HG03457 (cell line): ENCODE measurements around the gene DYNLT2B.
"Not testable (repeated sequence)": the region's sequence is repeated elsewhere in the genome, so short reads cannot be mapped to it uniquely, and the experiment has no call there.

Experiments
- ATAC-seq: cut with Tn5 transposase; IDR thresholded peaks from one replicate; pipeline ENCODE4 v1.9.1; 2021; ENCODE audit warnings: moderate number of reproducible peaks; ENCODE audit not compliant: unreplicated experiment

Gene DYNLT2B

DNA sequence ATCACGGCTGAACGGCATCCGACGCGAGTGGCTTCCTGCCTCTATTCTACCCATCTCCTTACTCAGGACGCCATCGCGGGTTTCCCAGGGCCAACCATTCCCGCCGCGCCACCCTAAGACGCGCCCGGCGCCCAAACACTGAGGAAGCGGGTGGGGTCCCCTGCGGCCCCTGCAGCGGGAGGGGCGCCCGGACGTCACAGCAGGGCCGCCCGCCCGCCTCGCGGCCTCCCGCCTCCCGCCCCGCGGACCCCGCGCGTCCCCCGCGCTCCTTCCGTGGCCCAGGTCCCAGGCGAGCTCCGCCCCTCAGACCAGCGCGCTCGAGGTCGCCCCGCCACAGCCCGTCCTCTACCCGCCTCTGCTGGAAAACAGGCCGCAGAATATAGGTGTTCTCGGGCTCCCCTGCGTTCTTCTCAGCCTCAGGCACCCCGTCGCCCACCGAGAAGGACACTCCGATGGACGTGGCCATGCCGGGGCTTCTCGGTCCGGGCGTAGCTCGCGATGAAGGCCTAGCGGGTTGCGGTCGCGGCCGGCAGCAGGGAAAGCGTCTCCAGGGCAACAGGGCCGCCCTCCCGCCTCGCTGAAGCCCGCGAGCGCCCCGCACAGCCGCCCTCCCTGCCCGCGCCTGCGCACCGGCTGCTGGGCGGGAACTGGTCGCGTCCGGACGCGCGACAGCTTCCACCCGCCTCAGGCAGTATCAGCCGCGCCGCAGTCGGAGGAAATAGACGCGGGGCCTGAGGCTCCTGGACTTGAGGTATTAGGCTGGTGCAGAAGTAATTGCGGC, at the start of gene DYNLT2B:
TSS of gene DYNLT2B (minus strand) at position 554 of the 781 bp plus-strand sequence. CDS start at position 466, 88 bp downstream.
- ATAC-seq: peak; percentile 78

DNA sequence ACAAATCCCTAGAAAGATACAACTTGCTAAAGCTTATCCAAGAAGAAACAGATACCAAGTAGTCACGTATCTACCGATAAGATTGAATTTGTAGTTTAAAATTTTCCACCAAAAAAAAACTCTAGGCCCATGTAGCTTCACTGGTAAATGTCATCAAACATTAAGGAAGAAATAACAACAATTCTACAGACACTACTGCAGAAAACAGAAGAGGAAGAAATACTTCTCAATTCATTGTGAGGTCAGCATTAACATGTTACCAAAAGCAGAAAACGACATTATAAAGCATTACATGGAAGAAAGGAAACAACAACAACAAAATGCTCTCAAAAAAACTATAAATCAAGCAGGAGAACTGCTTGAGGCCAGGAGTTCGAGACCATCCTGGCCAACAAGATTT, 47.7 kb upstream of the DYNLT2B start:
- ATAC-seq: no peak

- no peak for ATAC-seq
These were observed 42.5 kb upstream of the DYNLT2B start for GRCh38 chr3:196360586-196360985.

GRCh38 chr3:196358540-196358939, 40.5 kb upstream of the DYNLT2B start:
- ATAC-seq: not testable (repeated sequence)

DNA sequence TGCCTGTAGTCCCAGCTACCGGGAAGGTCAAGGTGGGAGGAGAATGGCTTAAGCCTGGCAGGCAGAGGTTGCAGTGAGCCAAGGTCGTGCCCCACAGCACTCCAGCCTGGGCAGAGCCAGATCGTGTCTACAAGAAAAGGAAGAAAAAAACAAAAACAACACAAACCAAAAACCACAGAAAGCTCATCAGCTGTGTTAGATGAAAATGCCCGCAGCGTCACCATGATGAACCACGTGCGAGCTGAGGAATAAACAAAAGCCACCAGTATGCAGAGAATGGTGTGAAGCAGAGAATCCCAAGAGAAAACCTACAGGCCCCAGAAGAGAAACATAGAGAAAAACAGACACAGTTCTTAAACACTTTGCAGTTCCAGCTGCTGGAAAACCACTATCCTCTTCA, 39.9 kb upstream of the DYNLT2B start:
- no peak for ATAC-seq

- no peak for ATAC-seq
These were observed 38.5 kb upstream of the DYNLT2B start for GRCh38 chr3:196356556-196356955.

- ATAC-seq: no peak
These were observed 37.6 kb upstream of the DYNLT2B start for GRCh38 chr3:196355668-196356067.

GRCh38 chr3:196354132-196354531, 36.1 kb upstream of the DYNLT2B start:
- no peak for ATAC-seq

GRCh38 chr3:196351541-196351940, 33.5 kb upstream of the DYNLT2B start:
- no peak for ATAC-seq

- no peak for ATAC-seq
These were observed 32.0 kb upstream of the DYNLT2B start for GRCh38 chr3:196350067-196350466.

DNA sequence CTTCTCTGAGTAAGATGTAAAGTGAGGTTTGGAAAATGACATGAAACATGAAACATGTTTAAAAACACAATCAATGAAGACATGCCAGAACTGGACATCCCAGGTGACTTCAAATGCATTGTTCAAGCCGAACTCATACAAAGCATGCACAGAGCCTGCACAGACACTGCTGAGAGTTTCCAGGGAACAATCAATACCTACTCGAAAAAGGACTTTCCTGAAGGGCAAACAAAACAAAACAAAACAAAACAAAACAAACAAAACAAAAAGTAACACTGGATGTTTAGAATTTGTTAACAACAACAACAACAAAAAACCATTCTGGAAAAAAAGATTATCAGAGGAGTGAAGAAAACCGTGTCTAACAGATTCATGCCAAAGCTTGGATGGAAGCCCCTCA, 30.7 kb upstream of the DYNLT2B start:
- no peak for ATAC-seq

DNA sequence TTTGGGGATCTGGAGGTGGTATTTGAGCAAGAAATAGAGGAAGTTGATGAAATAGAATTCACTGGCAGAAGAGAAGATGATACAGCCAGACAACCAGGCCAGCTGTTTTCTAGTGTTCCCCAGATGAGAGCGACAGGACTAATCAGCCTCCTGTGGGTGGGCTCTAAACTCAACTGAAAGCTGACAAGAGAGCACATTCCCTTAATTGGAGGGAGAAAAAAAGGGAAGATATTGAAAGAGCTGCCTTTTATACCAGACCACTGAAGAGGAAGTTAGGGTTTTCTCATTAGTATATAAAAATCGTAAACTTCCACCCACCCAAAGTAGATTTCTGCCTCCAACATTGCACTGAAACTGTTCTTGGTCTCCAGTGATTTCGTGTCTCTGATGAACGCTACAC, 26.6 kb upstream of the DYNLT2B start:
- ATAC-seq: no peak

DNA sequence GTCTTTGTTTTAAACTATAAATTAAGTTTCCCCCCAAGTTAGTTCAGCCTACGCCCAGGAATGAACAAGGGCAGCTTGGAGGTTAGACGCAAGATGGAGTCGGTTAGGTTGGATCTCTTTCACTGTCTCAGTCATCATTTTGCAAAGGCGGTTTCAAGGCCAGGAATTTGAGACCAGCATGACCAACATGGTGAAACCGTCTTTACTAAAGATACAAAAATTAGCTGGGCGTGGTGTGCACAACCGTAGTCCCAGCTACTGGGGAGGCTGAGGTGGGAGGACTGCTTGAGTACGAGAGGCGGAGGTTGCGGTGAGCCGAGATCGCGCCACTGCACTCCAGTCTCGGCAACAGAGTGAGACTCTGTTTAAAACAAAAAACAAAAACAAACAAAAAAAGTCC, 25.9 kb upstream of the DYNLT2B start:
- not testable (repeated sequence) for ATAC-seq

- ATAC-seq: no peak
These were observed 23.1 kb upstream of the DYNLT2B start for GRCh38 chr3:196341137-196341536.

- ATAC-seq: no peak
These were observed 22.4 kb upstream of the DYNLT2B start for GRCh38 chr3:196340466-196340865.

DNA sequence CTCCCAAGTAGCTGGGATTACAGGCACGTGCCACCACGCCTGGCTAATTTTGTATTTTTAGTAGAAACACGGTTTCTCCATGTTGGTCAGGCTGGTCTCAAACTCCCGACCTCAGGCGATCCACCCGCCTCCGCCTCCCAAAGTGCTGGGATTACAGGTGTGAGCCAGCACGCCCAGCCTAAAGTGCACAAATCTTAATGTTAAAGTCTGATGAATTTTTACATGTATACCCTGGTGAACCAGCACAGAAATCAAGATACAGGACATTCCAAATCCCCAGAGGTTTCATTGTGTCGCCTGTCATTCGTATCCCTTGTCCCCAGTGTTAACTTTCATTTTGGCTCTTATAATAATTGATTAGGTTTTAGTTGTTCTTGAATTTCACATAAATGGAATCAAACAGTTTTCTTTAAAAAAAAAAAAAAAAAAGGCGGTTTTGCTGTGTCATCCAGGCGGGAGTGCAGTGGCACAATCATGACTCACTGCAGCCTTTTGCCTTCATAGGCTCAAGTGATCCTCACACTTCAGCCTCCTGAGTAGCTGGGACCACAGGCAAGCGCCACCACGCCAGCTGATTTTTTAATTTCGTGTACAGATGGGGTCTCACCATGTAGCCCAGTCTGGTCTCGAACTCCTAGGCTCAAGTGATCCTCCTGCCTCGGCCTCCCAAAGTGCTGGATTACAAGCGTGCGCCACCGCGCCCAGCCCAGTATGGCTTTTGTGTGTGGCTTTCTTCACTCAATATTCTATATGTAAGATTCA, 21.6 kb upstream of the DYNLT2B start:
- no peak for ATAC-seq

DNA sequence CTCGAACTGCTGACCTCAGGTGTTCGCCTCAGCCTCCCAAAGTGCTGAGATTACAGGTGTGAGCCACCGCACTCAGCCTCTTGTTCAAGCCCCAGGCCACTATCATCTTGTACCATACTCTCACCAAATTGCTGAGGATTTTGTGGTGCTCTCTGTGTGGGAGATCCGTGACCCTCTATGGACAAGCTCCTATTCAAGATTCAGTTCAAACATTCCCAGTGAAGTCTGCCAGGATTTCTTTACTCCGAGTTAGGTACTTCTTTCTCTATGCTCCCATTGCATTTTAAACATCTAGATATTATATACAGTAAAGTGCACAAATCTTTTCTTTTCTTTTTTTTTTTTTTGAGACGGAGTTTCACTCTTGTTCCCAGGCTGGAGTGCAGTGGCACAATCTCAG, 21.0 kb upstream of the DYNLT2B start:
- ATAC-seq: no peak

DNA sequence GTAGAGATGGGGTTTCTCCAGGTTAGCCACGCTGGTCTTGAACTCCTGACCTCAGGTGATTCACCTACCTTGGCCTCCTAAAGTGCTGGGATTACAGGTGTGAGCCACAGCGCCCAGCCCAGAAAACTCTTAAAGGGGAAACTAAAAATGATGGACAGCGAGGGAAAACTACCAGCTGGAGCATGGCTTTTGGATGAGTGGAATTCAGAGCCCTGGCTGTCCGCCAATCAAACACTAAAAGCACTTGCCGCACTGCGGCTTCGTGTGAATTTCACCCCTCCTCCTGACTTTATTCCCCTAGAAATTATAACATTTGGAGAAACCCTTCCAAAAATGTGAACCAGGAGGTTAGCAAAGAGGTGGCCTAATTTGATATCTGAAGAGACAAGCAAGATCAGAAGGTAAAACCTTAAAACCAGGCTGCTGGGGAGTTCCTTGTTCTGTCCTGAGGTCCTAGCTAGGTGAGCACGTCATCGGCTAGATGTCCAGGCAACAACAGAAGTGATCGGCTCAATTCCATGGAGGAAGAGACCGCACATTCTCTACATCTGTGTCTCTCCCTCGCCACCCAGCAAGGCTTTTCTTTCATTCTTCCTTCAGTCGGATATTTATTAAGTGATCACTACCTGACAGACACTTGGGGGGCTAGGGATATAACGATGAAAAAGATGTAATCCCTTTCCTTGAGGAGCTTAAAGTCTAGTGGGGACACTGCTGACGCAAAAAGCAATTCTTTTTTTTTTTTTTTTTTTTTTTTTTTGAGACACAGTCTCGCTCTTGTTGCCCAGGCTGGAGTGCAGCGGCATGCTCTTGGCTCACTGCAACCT, 18.5 kb upstream of the DYNLT2B start:
- no peak for ATAC-seq

GRCh38 chr3:196335503-196335948, 17.5 kb upstream of the DYNLT2B start:
- ATAC-seq: no peak

GRCh38 chr3:196334982-196335381, 16.9 kb upstream of the DYNLT2B start:
- ATAC-seq: no peak

DNA sequence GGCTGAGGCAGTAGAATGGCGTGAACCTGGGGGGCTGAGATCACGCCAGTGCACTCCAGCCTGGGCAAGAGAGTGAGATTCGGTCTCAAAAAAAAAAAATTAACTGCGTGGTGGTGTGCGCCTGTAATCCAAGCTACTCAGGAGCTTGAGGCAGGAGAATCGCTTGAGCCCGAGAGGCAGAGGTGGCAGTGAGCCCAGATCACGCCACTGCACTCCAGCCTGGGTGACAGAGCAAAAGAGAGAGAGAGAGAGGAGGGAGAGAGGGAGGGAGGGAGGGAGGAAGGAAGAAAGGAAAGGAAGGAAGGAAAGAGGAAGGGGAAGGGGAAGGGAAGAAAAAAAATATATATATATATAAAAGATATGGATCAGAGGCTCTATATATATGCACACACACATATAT, 14.1 kb upstream of the DYNLT2B start:
- ATAC-seq: no peak
